Stimulated activated CD8-positive, alpha-beta memory T cell treated with anti-CD3 and anti-CD28 coated beads, Interleukin-4, amount 100 ng/mL, for 48 hours (primary cell): ENCODE measurements around the gene PLD5.
"Not testable (repeated sequence)": the region's sequence is repeated elsewhere in the genome, so short reads cannot be mapped to it uniquely, and the experiment has no call there.

Source experiments
- DNase-seq: peaks from one replicate; pipeline ENCODE4 v3.0.0-alpha.2; 2020

The PLD5 gene

GRCh38 chr1:242264419-242264818, 260.1 kb downstream of the PLD5 start:
- not testable (repeated sequence) for DNase-seq

GRCh38 chr1:242245255-242245654, 279.2 kb downstream of the PLD5 start:
- DNase-seq, result no peak

DNA sequence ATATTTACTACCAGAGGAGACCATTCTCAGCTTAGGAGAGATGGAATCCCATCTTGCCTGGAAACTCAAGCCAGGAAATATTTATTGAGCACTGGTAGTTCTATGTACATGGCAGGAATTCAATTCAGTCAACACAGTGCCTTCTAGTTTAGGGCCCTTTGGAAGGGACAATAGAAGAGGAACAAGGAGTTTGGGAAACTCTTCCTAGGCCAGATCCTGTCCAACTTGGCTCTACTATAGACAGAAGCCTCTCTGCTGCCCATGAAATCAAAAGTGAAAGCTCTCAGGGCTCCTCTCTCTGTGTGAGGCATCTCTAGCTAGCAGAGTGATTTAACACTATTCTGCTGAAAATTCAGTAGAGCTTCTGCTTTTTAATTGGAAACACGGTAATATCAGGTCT, 281.0 kb downstream of the PLD5 start:
- DNase-seq, result no peak

- no peak for DNase-seq
Measured at GRCh38 chr1:242242983-242243382, 281.5 kb downstream of the PLD5 start.

GRCh38 chr1:242241936-242242335, 282.6 kb downstream of the PLD5 start:
- DNase-seq, result no peak

DNA sequence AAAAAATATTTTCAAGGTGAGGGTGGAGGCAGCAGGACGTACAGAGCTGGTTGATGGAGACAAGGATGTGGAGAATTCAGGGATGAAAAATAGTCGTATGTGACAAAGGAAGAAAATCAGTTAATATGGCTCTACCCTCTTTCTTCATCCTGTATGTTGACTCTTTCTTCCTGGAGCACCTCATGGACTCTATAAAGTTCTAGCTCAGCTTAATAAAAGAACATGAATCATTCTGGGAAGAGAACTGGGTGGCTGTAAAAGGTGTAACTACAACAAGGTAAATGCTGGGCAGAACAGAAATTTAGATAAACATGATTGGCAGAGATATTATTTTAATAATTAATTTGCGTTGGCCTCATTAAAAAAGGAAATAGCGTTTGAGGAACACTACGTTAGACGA, 283.8 kb downstream of the PLD5 start:
- no peak for DNase-seq

- no peak for DNase-seq
Measured at GRCh38 chr1:242240077-242240476, 284.4 kb downstream of the PLD5 start.

GRCh38 chr1:242239398-242239797, 285.1 kb downstream of the PLD5 start:
- DNase-seq, result no peak

DNA sequence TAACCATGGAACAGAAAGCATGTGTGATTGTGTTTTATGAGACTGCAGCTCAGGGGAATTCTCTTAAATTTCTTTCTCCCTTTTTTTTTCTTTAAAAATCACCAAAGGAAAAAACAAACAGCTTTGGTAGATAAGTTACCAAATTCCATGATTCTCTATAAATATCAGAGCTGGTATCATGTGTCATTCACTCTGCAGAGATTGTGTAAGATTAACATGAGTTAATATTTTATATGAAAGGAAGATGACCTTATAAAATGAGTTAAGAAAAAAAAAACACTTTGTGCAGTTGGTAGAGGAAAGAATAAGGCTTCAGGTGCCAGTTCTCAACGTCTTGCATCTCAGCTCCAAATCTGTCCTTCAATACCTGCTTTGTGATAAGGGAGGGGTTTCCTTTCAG, 287.4 kb downstream of the PLD5 start:
- DNase-seq, result no peak

GRCh38 chr1:242228991-242229390, 295.5 kb downstream of the PLD5 start:
- DNase-seq, result no peak

DNA sequence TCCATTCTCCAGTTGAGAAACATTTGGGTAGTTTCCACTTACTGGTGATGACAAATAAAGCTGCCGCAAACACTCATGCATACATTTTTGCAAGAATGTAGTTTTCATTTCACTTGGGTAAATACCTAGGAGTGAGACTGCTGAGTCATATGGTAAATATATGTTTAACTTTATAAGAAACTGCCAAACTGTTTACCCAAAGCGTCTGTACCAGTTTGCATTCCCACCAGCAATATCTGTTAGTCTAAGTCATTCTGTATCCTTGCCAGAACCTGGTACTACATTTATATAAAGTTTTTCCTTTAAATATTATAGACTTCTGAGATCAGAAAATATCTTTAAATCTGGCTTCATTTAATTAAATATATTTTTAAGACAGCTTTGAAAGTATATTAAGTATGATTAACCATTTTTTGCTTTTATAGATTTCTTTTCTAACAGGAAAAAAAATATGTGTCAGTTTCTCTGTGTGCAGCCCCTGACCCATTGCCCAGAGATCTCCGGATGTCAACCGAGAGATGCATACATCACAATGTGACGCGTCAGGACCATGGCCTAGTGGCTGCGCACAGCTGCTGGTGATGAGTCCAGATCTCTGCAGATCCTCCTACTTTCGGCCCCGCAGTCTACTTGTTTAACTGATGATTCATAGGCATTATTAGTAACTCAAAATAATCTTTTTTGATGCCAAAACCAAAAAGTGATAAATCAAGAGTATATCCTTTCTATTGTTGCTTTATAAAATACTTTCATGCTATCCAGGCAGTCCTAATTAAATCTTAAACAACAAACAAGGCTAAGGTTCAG, 298.5 kb downstream of the PLD5 start:
- no peak for DNase-seq

DNA sequence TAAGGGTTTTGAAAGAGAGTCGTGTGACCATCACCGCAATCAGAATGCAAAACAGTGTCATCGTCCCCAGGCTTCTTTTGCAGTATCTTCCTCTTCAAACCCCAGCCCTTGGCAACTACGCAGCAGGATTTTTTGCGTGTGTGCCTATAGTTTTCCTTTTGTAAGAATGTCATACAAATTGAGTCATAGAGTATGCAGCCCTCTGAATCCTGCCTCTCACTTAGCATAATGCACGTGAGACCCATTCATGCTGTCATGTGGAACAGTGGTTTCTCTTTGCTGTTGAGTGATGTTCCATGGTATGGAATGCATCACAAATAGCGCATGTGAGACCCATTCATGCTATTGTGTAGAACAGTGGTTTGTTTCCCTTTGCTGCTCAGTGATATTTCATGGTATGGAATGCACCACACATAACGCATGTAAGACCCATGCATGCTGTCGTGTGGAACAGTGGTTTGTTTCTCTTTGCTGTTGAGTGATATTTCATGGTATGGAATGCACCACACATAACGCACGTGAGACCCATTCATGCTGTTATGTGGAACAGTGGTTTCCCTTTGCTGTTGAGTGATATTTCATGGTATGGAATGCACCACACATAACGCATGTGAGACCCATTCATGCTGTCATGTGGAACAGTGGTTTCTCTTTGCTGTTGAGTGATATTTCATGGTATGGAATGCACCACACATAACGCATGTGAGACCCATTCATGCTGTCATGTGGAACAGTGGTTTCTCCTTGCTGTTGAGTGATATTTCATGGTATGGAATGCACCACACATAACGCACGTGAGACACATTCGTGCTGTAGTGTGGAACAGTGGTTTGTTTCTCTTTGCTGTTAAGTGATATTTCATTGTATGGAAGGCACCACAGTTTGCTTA, 299.4 kb downstream of the PLD5 start:
- not testable (repeated sequence) for DNase-seq

GRCh38 chr1:242224461-242224860, 300.0 kb downstream of the PLD5 start:
- no peak for DNase-seq

- DNase-seq, result no peak
Measured at GRCh38 chr1:242219905-242220304, 304.6 kb downstream of the PLD5 start.

DNA sequence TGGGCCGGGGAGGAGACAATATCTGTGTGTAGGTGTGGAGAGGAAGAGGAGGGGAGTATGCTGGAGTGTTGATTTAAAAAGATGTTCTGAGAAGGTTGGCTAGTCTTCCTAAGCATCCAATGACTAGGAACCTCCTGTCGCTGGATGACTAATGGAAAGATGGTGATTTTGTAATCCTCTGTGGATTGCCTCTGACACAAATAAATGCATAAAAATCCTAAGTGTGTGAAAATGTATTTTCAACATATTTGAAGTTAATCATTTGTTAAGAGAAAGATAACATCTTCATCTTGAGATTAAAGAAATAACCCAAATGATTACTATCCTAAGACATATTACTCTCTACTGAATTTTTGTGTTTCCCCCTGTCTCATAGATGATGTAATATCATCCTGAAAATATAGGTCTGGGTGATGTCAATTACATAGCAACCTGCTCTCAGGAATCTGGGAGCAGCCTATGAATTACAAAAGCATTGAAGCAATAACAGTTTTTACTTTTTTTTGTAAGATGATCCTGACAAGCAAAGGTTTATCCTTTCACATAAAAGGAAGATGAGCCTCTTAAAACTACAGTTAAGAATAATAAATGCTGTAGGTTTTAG, 305.1 kb downstream of the PLD5 start:
- DNase-seq, result no peak

GRCh38 chr1:242216368-242216767, 308.1 kb downstream of the PLD5 start:
- no peak for DNase-seq

GRCh38 chr1:242214455-242214854, 310.0 kb downstream of the PLD5 start:
- not testable (repeated sequence) for DNase-seq

GRCh38 chr1:242212961-242213360, 311.5 kb downstream of the PLD5 start:
- not testable (repeated sequence) for DNase-seq

DNA sequence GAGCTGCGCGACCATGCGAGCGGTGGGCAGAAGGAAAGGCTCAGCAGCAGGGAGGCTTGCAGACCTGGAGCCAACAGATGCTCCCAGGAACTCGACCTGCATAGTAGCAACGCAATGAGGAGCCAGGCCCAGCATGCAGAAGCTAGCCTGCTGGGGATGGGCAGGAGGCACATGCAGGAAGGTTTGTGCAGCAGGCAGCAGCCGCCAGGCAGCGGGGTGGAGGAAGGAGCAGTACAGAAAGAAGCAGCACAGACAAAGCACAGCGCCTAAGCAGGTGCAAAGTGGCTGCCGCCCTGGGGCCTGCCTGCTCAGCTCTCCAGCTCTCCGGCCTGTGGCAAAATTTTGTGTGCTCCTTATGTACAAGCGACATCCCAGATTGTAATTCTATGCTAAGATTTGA, 312.1 kb downstream of the PLD5 start:
- no peak for DNase-seq

DNA sequence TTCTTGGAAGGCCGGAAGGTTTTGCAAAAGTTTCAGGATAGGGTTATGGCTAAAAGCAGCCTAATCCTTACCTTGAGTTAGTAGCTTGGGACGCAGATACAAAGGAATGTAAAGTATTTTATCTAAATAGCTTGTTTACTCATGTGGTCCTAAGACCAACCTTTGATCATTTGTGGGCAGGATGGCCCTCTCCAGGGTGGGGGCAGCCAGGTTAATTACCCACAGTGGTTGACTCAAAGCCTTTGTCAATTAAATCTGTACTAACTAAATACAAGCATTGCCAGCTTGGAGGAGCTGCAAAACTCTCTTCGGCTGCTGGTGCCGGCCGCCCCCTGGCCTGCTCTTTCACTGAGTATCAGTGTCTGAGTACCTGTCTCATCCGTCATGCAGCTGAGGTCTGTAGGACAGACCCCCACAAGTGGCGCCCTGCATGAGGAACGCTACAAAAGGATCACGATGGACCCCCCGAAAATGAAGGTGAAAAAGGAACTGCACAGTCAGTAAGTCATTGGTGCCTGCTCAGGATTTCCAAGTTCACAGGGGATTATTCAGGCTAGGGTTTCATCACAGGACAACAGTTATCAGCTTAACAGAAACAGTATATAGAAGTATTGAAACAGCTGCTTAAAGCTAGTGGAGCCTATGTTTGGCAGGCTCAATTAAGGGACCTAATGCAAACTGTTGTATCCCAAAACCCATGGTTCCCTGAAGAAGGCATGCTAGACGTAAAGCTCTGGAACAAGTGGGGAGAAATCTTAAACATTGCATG, 313.1 kb downstream of the PLD5 start:
- DNase-seq, result no peak

GRCh38 chr1:242210316-242210715, 314.2 kb downstream of the PLD5 start:
- not testable (repeated sequence) for DNase-seq

GRCh38 chr1:242209063-242209462, 315.4 kb downstream of the PLD5 start:
- DNase-seq, result no peak

DNA sequence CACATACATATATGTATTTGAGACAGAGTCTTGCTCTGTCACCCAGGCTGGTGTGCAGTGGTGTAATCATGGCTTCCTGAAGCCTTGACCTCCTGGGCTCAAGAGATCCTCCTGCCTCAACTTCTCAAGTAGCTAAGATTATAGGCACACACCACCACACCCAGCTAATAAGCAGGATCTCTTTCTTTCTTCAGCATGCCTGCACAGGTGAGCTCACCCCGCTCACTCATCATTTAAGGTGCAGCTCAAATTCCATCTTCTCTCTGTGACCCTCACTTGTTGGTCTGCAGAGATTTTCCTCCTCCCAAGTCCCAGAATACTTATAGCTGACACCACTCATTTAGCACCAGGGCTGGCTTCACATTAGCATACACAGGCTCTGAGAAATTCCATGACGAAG, 316.5 kb downstream of the PLD5 start:
- DNase-seq, result no peak
